Right kidney (tissue), 1 donor: ENCODE measurements around the gene HAUS3.
A peak's percentile ranks its signal among the peaks of the same experiment; 100 is the strongest.

Experiments used
- DNase-seq: peaks from one replicate; pipeline ENCODE4 v3.0.0-alpha.2; 2016

The HAUS3 gene

GRCh38 chr4:2264481-2265041, 22.6 kb upstream of the HAUS3 start:
- DNase-seq, result no peak

- no peak for DNase-seq
These were observed 22.0 kb upstream of the HAUS3 start for GRCh38 chr4:2263926-2264321.

GRCh38 chr4:2262944-2263250, 21.0 kb upstream of the HAUS3 start:
- no peak for DNase-seq

GRCh38 chr4:2262145-2262943, 20.4 kb upstream of the HAUS3 start:
- peak; percentile 94 for DNase-seq

- DNase-seq, result no peak
These were observed 19.9 kb upstream of the HAUS3 start, which contains the start of gene MXD4 for GRCh38 chr4:2261853-2262144. Gene MXD4 (minus strand): TSS chr4:2262109. CDS start chr4:2261980, 129 bp downstream.

- peak; percentile 58 for DNase-seq
These were observed 19.4 kb upstream of the HAUS3 start for GRCh38 chr4:2261110-2261852.

GRCh38 chr4:2260344-2261109, 18.6 kb upstream of the HAUS3 start:
- no peak for DNase-seq

GRCh38 chr4:2259541-2260343, 17.8 kb upstream of the HAUS3 start:
- DNase-seq, result no peak

GRCh38 chr4:2259036-2259540, 17.2 kb upstream of the HAUS3 start:
- no peak for DNase-seq

GRCh38 chr4:2258091-2259035, 16.4 kb upstream of the HAUS3 start:
- DNase-seq, result no peak

- no peak for DNase-seq
These were observed 15.6 kb upstream of the HAUS3 start for GRCh38 chr4:2257361-2258081.

GRCh38 chr4:2256781-2257191, 14.9 kb upstream of the HAUS3 start:
- no peak for DNase-seq

GRCh38 chr4:2256156-2256731, 14.3 kb upstream of the HAUS3 start:
- DNase-seq, result no peak

- no peak for DNase-seq
These were observed 13.7 kb upstream of the HAUS3 start for GRCh38 chr4:2255501-2256155.

GRCh38 chr4:2254665-2255500, 13.0 kb upstream of the HAUS3 start:
- no peak for DNase-seq

GRCh38 chr4:2253160-2254084, 11.5 kb upstream of the HAUS3 start:
- no peak for DNase-seq

- DNase-seq, result no peak
These were observed 10.7 kb upstream of the HAUS3 start for GRCh38 chr4:2252530-2253091.
